ENCODE results near the gene PICK1.

GRCh38 chr22:38079804-38080203 lies 22.6 kb downstream of the PICK1 start:
- TF ChIP-seq, protein P1, sequence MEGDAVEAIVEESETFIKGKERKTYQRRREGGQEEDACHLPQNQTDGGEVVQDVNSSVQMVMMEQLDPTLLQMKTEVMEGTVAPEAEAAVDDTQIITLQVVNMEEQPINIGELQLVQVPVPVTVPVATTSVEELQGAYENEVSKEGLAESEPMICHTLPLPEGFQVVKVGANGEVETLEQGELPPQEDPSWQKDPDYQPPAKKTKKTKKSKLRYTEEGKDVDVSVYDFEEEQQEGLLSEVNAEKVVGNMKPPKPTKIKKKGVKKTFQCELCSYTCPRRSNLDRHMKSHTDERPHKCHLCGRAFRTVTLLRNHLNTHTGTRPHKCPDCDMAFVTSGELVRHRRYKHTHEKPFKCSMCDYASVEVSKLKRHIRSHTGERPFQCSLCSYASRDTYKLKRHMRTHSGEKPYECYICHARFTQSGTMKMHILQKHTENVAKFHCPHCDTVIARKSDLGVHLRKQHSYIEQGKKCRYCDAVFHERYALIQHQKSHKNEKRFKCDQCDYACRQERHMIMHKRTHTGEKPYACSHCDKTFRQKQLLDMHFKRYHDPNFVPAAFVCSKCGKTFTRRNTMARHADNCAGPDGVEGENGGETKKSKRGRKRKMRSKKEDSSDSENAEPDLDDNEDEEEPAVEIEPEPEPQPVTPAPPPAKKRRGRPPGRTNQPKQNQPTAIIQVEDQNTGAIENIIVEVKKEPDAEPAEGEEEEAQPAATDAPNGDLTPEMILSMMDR (optimal IDR thresholded peaks at IDR 0.05 in 1 of 3, IDR thresholded peaks at IDR 0.05 in 1 of 3, conservative IDR thresholded peaks at IDR 0.05 in 1 of 3; ENCODE audit: extremely low read depth in 1 of 3, insufficient read depth in 2 of 3, low read length in 3 of 3): no peak
- no peak for TF ChIP-seq EZH2 (IDR thresholded peaks at IDR 0.05; ENCODE audit: low read length)

Measured in keratinocyte (primary cell).